Esophagus squamous epithelium (tissue), 5 donors: ENCODE results near the gene ZMYM2. TPM values are rescaled to one million over a fixed set of nuclear protein-coding genes. Genes with fewer than 3 reads are reported as not detected.
"Not testable (repeated sequence)": the region's sequence is repeated elsewhere in the genome, so short reads cannot be mapped to it uniquely, and the experiment has no call there.

ENCODE experiments used
- DNase-seq: peaks from one replicate; lab custom pipeline; 2025; lab: John Stamatoyannopoulos, UW
- H3K27ac ChIP-seq, 4 donors: fragments of 200-600 bp; sonication (generic); one replicate each; pipeline ENCODE4 v1.5.1; 2016 to 2019; ENCODE audit warnings: mild to moderate bottlenecking in 1 of 4
- H3K27me3 ChIP-seq, 4 donors: fragments of 200-600 bp; sonication (generic); 1 replicate in 3 of 4; 2 replicates in 1 of 4; pipeline versions ENCODE4 v1.5.1 to v1.6.0; 2017 to 2021; ENCODE audit warnings: antibody characterized with exemption in 1 of 4
- H3K36me3 ChIP-seq, 3 donors: fragments of 200-600 bp; sonication (generic); one replicate each; pipeline ENCODE4 v1.5.1; 2016 to 2019
- H3K4me1 ChIP-seq, 3 donors: fragments of 200-600 bp; sonication (generic); one replicate each; pipeline ENCODE4 v1.5.1; 2017 to 2019
- H3K4me3 ChIP-seq, 4 donors: fragments of 200-600 bp; sonication (generic); 1 replicate in 3 of 4; 2 replicates in 1 of 4; pipeline ENCODE4 v1.5.1; 2016 to 2019; ENCODE audit warnings: mild to moderate bottlenecking in 2 of 4, moderate library complexity in 1 of 4
- H3K9me3 ChIP-seq, 3 donors: fragments of 200-600 bp; sonication (generic); one replicate each; pipeline ENCODE4 v1.5.1; 2016 to 2019
- CTCF ChIP-seq, 6 experiments: fragments of 450-650 bp in 4 of 6; fragments of 200-600 bp in 2 of 6; sonication (generic) in 2 of 6; IDR thresholded peaks; one replicate each; pipeline ENCODE4 v1.5.1; 2016 to 2019; ENCODE audit warnings: antibody characterized with exemption in 6 of 6, mild to moderate bottlenecking in 4 of 6, moderate library complexity in 4 of 6
- POLR2A ChIP-seq, 4 donors: fragments of 450-650 bp; IDR thresholded peaks; one replicate each; pipeline ENCODE4 v1.6.1; 2017; ENCODE audit warnings: antibody characterized with exemption in 4 of 4, mild to moderate bottlenecking in 4 of 4, moderate library complexity in 3 of 4
- WGBS, 2 donors: methylation state at CpG; one replicate each; pipeline ENCODE4 v1.1.5; 2018; 5-methylcytosine and 5-hydroxymethylcytosine counted together
- intact Hi-C: fragments of 100-400 bp; cut with DNase I; formaldehyde crosslinking; loops from one replicate; pipeline ENCODE4 v1.15.0; 2022
- total RNA-seq, 4 donors: library from RNA; depleted of rRNA; stranded (reverse); fragments of >200 nt; gene quantifications; one replicate each; pipeline ENCODE4 v1.1.0, GENCODE V29; 2016
- donor health status: DM: yes; HTN: yes; CAD: no.

Gene ZMYM2
- total RNA-seq, 4 donors from 2014 or later = 36.4 to 76.5 (median 46.9) TPM

GRCh38 chr13:19961924-19962323 lies 3.4 kb downstream of the ZMYM2 start:
- no peak for DNase-seq
- Histone ChIP-seq H3K4me3 (peak overlapping the region in 1 of 4 donors; percentile 4), H3K4me1 (peaks cover 4 to 58% (median 30%) of the 10 kb centered on the region in 3 donors), H3K27ac (peak overlapping the region in 1 of 4 donors; percentile 36), H3K27me3 (no peaks in the 10 kb centered on the region), H3K36me3 (peaks cover 0 to 51% (median 0%) of the 10 kb centered on the region in 3 donors), H3K9me3 (no peaks in the 10 kb centered on the region)
- TF ChIP-seq POLR2A (IDR thresholded peaks at IDR 0.05) = no peak
- no peak for TF ChIP-seq CTCF (IDR thresholded peaks at IDR 0.05)
- intact Hi-C loops = no loop called here

GRCh38 chr13:19962894-19963293 lies 4.4 kb downstream of the ZMYM2 start:
- no peak overlapping the region for H3K4me3 ChIP-seq
- DNase-seq = no peak
- no peaks in the 10 kb centered on the region for H3K27me3 ChIP-seq
- peaks cover 0 to 61% (median 0%) of the 10 kb centered on the region in 3 donors for H3K36me3 ChIP-seq
- TF ChIP-seq POLR2A (IDR thresholded peaks at IDR 0.05) = no peak
- no peak for TF ChIP-seq CTCF (IDR thresholded peaks at IDR 0.05)
- 88 to 89% methylated on average over 8 to 10 of the region's 10 CpGs for WGBS, 2 donors
- H3K4me1 ChIP-seq = peaks cover 4 to 51% (median 30%) of the 10 kb centered on the region in 3 donors
- no peak overlapping the region for H3K27ac ChIP-seq
- intact Hi-C loops = no loop called here
- H3K9me3 ChIP-seq = no peaks in the 10 kb centered on the region

DNA sequence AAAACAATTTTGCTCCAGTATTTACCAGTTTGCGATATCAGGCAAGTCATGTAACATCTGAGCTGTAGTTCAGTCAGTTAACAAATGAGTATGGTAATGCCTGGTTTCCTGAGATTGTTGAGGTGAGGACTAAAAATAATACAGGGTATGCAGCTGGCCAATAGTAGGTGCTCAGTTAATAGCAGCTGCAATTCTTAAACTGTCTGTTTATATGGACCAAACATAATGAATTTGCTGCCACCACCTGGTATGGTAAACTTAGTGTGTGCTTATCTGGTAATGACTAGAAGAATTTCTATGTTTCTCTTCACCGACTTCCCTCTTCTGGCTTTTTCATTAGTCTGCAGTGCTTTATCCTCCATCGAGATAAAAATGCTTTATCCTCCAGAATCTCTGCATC lies 9.1 kb downstream of the ZMYM2 start:
- intact Hi-C loops = no loop called here
- H3K27me3 ChIP-seq = no peaks in the 10 kb centered on the region
- peaks cover 0 to 92% (median 0%) of the 10 kb centered on the region in 3 donors for H3K36me3 ChIP-seq
- H3K4me3 ChIP-seq = no peak overlapping the region
- TF ChIP-seq POLR2A (IDR thresholded peaks at IDR 0.05) = no peak
- TF ChIP-seq CTCF (IDR thresholded peaks at IDR 0.05) = no peak
- no peaks in the 10 kb centered on the region for H3K9me3 ChIP-seq
- no peak overlapping the region for H3K27ac ChIP-seq
- 82 to 94% methylated on average over 3 of the region's 3 CpGs for WGBS, 2 donors
- DNase-seq = no peak
- H3K4me1 ChIP-seq = peaks cover 0 to 23% (median 7%) of the 10 kb centered on the region in 3 donors

DNA sequence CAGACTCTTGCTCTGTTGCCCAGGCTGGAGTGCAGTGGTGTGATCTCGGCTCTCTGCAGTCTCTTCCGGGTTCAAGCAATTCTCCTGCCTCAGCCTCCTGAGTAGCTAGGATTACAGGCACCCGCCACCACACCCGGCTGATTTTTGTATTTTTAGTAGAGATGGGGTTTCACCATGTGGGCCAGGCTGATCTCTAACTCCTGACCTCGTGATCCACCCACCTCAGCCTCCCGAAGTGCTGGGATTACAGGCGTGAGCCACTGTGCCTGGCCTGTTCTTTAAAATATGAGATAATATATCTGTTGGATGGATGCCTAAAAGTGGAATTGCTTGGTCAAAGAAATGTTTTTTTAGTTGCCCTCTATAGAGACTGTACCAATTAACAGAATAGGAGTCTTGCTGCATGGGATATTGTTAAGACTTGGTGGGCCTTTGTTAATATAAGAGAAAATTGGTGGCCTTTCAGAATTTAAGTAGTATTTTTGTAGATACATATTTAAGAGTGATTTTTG lies 16.0 kb downstream of the ZMYM2 start:
- H3K4me3 ChIP-seq, H3K4me1 ChIP-seq, DNase-seq, H3K27ac ChIP-seq, H3K27me3 ChIP-seq, intact Hi-C loops: not testable (repeated sequence)
- peaks cover 0 to 13% (median 3%) of the 10 kb centered on the region in 3 donors for H3K9me3 ChIP-seq
- peaks cover 0 to 92% (median under 1%) of the 10 kb centered on the region in 3 donors for H3K36me3 ChIP-seq
- WGBS, 2 donors = 98 to 100% methylated on average over 7 of the region's 7 CpGs

DNA sequence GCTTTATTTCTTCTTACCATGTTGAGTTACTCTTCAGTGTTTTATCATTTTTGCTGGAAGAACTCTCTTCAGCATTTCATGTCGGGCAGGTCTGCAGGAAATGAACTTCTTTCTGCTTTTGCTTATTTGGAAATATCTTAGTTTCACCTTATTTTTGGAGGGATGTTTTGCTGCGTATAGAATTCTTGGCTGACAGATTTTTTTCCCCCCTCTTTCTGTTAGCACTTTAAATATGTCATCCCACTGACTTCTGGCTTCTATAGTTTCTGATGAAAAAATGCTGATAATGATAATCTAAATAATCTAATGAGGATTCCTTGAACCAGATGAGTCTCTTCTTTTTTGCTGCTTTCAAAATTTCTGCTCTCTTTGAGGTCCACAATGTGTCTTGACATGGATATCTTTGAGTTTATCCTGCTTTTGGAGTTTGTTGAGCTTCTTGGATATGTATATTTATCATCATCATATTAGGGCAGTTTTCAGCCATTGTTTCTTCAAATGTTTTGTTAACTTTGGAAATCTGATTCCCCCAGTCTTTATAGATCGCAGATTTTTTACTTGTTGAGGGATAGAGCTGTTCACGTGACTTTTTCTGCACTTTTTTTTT lies 20.4 kb downstream of the ZMYM2 start:
- intact Hi-C loops = no loop called here
- H3K27ac ChIP-seq = no peak overlapping the region
- no peak for DNase-seq
- no peaks in the 10 kb centered on the region for H3K4me1 ChIP-seq
- peaks cover 0 to 87% (median 4%) of the 10 kb centered on the region in 3 donors for H3K36me3 ChIP-seq
- peaks cover 0 to 13% (median 3%) of the 10 kb centered on the region in 3 donors for H3K9me3 ChIP-seq
- no peak overlapping the region for H3K4me3 ChIP-seq
- WGBS, 2 donors = 75 to 98% methylated on average over 4 of the region's 4 CpGs
- TF ChIP-seq CTCF (IDR thresholded peaks at IDR 0.05) (no peak), POLR2A (IDR thresholded peaks at IDR 0.05) (no peak)
- H3K27me3 ChIP-seq = no peaks in the 10 kb centered on the region
